ENCODE measurements around the gene ENG.

The ENG gene

DNA sequence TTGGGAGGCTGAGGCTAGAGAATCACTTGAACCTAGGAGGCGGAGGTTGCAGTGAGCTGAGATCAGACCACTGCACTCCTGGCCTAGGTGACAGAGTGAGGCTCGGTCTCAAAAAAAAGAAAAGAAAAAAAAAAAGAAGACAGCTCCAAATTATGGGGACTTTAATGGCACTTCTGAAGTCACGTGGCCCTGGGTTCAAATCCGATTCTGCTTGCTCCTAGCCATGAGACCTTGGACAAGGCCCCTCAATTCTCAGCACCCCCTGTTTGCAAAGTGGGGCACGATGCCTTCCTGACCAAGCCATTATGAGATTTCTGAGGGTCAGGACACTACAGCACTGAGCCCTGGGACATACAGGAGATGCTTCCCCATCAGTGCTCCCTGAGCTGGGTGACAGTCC lies 1.1 kb upstream of the ENG start:
- no peaks in the 10 kb centered on the region for H3K27me3 ChIP-seq
- no peaks in the 10 kb centered on the region for H3K9me3 ChIP-seq
- peak overlapping the region; percentile 80 to 82 for H3K27ac ChIP-seq
- no peak for DNase-seq
- no peak for TF ChIP-seq CTCF (IDR thresholded peaks at IDR 0.05)
- intact Hi-C loops (cut with DNase I; ENCODE audit: low total_unique reads) = no loop called here
- H3K4me3 ChIP-seq = no peak overlapping the region
- H3K36me3 ChIP-seq = no peaks in the 10 kb centered on the region
- peaks cover 5 to 78% (median 50%) of the 10 kb centered on the region in 4 donors for H3K4me1 ChIP-seq

DNA sequence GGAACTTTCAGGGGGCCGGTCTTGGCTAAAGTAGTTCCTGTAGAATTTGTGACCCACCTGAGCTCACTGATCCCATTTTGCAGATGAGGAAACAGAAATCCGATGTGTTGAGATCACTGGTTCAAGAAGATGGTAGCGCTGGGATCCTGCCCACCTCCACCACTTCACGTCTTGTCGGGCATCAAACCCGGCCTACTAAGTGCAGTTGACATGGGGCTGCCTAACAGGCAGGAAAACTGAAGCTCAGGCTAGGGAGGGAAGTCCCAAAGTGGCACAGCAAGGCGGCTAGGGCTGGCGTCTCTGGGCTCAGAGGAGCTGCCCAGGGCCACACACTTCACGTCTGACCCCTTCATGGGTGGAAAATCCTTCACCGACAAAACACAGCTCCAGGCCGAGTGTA lies 502 bp upstream of the ENG start:
- H3K27ac ChIP-seq = peak overlapping the region; percentile 80 to 82
- H3K4me3 ChIP-seq = peak overlapping the region; percentile 54 to 71
- no peak for TF ChIP-seq CTCF (IDR thresholded peaks at IDR 0.05)
- intact Hi-C loops (cut with DNase I; ENCODE audit: low total_unique reads) = no loop called here
- H3K9me3 ChIP-seq = no peaks in the 10 kb centered on the region
- DNase-seq = no peak
- H3K36me3 ChIP-seq = peaks cover 0 to 5% (median 5%) of the 10 kb centered on the region in 3 donors
- peaks cover 5 to 73% (median 50%) of the 10 kb centered on the region in 4 donors for H3K4me1 ChIP-seq
- no peaks in the 10 kb centered on the region for H3K27me3 ChIP-seq

- DNase-seq = no peak
- Histone ChIP-seq H3K27ac (peak overlapping the region; percentile 80 to 82), H3K36me3 (peaks cover 0 to 18% (median 10%) of the 10 kb centered on the region in 3 donors), H3K9me3 (peaks cover 0 to 7% (median 3%) of the 10 kb centered on the region in 3 donors), H3K4me1 (peaks cover 5 to 58% (median 44%) of the 10 kb centered on the region in 4 donors), H3K27me3 (no peaks in the 10 kb centered on the region), H3K4me3 (peak overlapping the region; percentile 54 to 71)
- TF ChIP-seq CTCF (IDR thresholded peaks at IDR 0.05) = no peak
- intact Hi-C loops (cut with DNase I; ENCODE audit: low total_unique reads) = no loop called here
Measured at GRCh38 chr9:127853312-127854183, 910 bp downstream of the ENG start.

GRCh38 chr9:127852829-127853228 lies 1.6 kb downstream of the ENG start:
- H3K4me3 ChIP-seq = peak overlapping the region; percentile 54 to 71
- intact Hi-C loops (cut with DNase I; ENCODE audit: low total_unique reads) = no loop called here
- H3K9me3 ChIP-seq = peaks cover 0 to 7% (median 3%) of the 10 kb centered on the region in 3 donors
- peaks cover 0 to 18% (median 10%) of the 10 kb centered on the region in 3 donors for H3K36me3 ChIP-seq
- DNase-seq = no peak
- peak overlapping the region; percentile 80 to 82 for H3K27ac ChIP-seq
- no peaks in the 10 kb centered on the region for H3K27me3 ChIP-seq
- peaks cover 5 to 52% (median 38%) of the 10 kb centered on the region in 4 donors for H3K4me1 ChIP-seq
- TF ChIP-seq CTCF (IDR thresholded peaks at IDR 0.05) = no peak

DNA sequence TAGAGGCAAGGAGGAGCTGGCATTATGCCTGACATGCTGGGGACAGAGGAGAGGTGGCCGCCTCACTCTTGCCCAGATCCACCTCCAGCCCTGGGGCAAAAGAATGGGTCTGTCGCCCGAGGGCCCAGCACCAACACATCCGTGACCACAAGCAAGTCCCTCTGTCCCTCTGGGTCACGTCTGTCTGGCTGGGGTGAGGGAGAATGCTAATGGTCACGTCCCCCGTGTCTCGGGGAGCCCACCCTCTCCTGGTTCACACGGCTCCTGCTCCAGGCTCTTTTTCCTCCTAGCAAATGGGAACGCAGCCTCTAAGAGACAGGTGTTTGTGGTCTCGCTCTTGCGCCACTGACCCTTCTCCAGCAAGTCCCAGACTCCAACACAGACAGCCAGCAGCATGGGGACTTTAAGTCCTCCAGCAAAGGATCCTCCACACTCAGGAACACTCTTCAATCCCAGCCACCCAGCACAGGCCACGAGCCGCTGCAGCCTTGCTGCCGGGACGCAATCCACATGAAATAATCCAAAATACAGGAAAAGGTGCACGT lies 4.1 kb downstream of the ENG start:
- Histone ChIP-seq H3K36me3 (peaks cover 0 to 18% (median 10%) of the 10 kb centered on the region in 3 donors), H3K4me1 (peaks cover 0 to 61% (median 44%) of the 10 kb centered on the region in 4 donors), H3K27ac (no peak overlapping the region), H3K4me3 (peak overlapping the region; percentile 4 to 71), H3K9me3 (peaks cover 0 to 7% (median 3%) of the 10 kb centered on the region in 3 donors), H3K27me3 (no peaks in the 10 kb centered on the region)
- no peak for TF ChIP-seq CTCF (IDR thresholded peaks at IDR 0.05)
- no peak for DNase-seq
- intact Hi-C loops (cut with DNase I; ENCODE audit: low total_unique reads) = no loop called here
